ENCODE results near the gene ZBTB4. TPM values are rescaled to one million over a fixed set of nuclear protein-coding genes. Genes with fewer than 3 reads are reported as not detected.

ZBTB4 gene
- total RNA-seq, 2 donors from 2014 or later: 50.5 to 67.3 TPM

DNA sequence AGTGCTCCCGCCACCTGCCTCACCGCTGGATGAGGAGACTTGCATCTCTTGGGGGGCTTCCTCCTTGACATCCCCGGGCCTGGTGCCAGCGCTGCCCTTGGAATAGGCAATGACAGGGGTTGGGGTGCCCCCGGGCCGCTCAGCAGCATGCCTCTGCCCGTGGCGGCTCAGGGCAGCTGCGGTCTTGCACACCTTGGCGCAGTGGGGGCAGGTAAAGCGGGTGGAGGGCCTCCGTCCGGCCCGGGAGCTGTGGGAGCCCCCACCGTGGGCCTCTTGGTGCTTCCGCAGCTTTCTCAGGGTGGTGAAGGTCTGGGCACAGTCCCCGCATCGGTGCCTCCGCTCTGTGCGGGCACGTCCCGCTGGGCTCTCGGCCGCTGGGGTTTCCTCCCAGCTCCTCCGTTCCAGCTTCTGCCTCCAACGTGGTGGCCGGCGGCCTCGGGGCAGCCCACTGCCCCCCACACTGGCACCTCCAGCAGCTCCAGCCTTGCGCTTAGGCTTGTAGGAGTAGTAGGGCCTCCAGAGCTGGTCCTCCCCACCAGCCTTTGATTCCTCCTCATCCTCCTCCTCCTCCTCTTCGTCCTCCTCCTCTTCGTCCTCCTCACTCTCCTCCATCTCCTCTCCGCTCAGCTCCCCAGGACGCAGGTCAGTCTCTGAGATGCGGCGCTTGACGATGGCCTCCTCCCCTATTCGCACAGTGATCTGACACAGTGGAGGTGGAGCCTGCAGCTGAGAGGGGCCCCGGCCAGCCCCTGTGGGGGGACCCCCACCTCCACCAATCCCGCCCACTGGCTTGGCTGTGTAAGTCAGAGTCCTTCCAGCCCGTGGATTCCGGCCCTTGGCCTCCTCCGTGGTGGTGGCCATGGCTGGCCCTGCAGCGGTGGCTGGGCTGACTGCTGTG lies 16.7 kb downstream of the ZBTB4 start:
- H3K4me3 ChIP-seq: no peak overlapping the region
- peaks cover 46% of the 10 kb centered on the region for H3K36me3 ChIP-seq
- H3K27me3 ChIP-seq: no peaks in the 10 kb centered on the region
- H3K27ac ChIP-seq: no peak overlapping the region
- peaks cover 0 to 22% of the 10 kb centered on the region in 2 donors for H3K4me1 ChIP-seq
- no peak for DNase-seq (ENCODE audit: low spot score)
- no peaks in the 10 kb centered on the region for H3K9me3 ChIP-seq
- TF ChIP-seq, protein P1, sequence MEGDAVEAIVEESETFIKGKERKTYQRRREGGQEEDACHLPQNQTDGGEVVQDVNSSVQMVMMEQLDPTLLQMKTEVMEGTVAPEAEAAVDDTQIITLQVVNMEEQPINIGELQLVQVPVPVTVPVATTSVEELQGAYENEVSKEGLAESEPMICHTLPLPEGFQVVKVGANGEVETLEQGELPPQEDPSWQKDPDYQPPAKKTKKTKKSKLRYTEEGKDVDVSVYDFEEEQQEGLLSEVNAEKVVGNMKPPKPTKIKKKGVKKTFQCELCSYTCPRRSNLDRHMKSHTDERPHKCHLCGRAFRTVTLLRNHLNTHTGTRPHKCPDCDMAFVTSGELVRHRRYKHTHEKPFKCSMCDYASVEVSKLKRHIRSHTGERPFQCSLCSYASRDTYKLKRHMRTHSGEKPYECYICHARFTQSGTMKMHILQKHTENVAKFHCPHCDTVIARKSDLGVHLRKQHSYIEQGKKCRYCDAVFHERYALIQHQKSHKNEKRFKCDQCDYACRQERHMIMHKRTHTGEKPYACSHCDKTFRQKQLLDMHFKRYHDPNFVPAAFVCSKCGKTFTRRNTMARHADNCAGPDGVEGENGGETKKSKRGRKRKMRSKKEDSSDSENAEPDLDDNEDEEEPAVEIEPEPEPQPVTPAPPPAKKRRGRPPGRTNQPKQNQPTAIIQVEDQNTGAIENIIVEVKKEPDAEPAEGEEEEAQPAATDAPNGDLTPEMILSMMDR (IDR thresholded peaks at IDR 0.05): no peak

DNA sequence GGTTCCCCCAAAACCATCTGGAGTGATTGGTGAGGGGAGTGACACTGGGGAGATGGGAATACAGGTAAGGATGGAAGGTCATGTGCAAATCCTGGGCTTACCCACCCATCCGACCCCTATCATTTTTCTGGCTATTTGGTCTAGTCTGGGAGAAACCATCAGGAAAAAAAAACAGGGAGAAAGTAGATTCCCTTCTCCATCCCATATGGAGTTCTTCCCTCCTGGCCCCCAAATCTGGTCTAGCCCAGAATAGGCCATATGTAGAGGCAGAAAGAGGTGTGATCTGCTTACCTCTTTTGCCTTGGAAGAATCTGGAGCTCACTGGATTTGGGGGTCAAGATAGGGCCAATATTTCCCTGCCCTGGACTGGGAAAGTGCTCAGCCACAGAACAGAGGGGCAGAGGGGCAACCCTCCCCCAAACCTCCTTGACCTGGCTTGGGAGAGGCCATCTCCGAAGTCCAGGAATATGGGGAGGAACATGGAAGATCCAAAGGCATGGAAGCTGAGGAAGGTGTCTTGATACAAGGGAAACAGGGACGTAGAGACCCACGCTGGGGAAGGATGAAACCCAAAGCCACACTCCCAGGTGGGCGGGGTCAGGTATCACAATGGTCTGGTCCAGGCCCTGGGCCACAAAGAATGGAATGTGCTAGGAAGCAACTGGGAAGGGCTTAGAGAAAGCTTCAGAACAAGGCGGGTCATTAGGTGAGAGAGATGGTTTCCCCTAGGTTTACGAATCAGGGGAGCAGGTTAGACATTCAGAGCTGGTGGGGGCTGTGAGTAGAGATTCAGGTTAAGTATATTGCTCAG lies 18.4 kb downstream of the ZBTB4 start:
- Histone ChIP-seq H3K36me3 (peaks cover 33% of the 10 kb centered on the region), H3K9me3 (no peaks in the 10 kb centered on the region), H3K4me1 (peaks cover 0 to 11% of the 10 kb centered on the region in 2 donors), H3K27me3 (no peaks in the 10 kb centered on the region), H3K27ac (no peak overlapping the region), H3K4me3 (no peak overlapping the region)
- no peak for DNase-seq (ENCODE audit: low spot score)
- TF ChIP-seq, protein P1 (IDR thresholded peaks at IDR 0.05): no peak

DNA sequence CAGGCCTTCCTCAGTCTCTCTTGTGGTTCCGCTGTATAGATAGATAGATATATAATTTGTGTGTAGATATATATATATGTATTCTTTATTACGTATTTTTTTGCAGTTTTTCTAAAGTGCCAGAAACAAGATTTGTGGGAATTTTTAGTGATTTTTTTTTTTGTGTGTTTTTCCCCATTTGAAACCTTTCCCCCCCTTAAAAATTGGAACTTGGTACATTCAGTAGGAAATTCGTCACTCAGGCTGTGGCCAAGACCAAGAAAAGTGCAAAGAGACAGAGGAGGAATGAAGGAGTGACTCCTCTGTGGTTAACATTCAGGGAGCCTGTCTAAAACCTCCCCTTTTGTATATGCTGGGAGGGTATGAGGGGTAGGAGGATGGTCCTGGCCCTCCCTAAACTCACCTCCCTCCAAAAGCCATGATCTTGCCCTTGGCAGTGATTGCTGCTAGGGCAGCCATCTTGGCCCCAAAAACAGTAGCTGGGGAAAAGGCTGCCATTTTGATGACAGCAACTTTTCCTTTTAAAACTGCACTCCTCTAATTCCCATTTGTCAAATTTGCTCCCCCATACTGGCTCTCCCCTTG lies 19.4 kb downstream of the ZBTB4 start:
- TF ChIP-seq, protein P1 (IDR thresholded peaks at IDR 0.05): no peak
- Histone ChIP-seq H3K27ac (no peak overlapping the region), H3K36me3 (peaks cover 26% of the 10 kb centered on the region)

DNA sequence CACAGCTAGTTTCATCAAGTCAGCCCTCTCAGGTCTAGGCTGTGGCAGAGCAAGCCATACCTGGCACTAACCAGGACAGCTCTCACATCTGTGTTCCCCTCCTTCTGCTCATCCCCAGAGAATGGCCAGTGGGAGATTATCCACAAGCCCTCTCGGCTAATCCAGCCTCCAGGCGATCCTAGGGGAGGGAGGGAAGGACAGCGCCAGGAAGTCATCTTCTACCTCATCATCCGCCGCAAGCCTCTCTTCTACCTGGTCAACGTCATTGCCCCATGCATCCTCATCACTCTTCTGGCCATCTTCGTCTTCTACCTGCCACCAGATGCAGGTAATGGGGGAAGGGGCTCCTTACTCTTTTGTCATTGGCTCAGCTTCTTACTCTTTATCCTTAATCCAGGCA lies 31.0 kb downstream of the ZBTB4 start:
- DNase-seq (ENCODE audit: low spot score): no peak
- H3K4me1 ChIP-seq: peaks cover 0 to 23% of the 10 kb centered on the region in 2 donors
- H3K9me3 ChIP-seq: no peaks in the 10 kb centered on the region
- H3K27me3 ChIP-seq: no peaks in the 10 kb centered on the region
- TF ChIP-seq, protein P1 (IDR thresholded peaks at IDR 0.05): no peak
- no peak overlapping the region for H3K4me3 ChIP-seq
- no peaks in the 10 kb centered on the region for H3K36me3 ChIP-seq
- no peak overlapping the region for H3K27ac ChIP-seq

More for the DNA sequence above, 19.4 kb downstream of the ZBTB4 start:
- Histone ChIP-seq H3K9me3 (no peaks in the 10 kb centered on the region), H3K27me3 (no peaks in the 10 kb centered on the region), H3K4me1 (peaks cover 0 to 5% of the 10 kb centered on the region in 2 donors), H3K4me3 (no peak overlapping the region)
- no peak for DNase-seq (ENCODE audit: low spot score)

DNA sequence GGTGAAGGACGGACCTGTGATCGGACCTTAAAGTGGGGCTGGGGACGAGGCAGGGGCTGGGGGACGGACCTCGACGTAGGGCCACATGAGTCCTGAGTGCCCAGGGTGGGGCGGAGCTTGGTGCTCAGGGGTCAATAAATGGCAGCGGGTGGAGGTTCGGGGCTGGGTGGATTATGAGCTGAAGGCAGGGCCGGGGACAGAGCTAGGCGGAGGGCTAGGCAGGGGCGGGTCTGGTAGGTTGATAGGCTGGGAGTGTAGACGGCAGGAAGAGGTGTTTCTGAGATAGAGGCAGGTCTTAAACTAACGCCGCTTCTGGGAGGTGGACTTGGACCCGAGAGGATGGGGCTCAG lies 33.8 kb downstream of the ZBTB4 start:
- Histone ChIP-seq H3K9me3 (no peaks in the 10 kb centered on the region), H3K4me3 (peak overlapping the region; percentile 44 to 59), H3K36me3 (no peaks in the 10 kb centered on the region), H3K27ac (peak overlapping the region; percentile 85 to 88), H3K27me3 (no peaks in the 10 kb centered on the region), H3K4me1 (peaks cover 0 to 27% of the 10 kb centered on the region in 2 donors)
- TF ChIP-seq, protein P1 (IDR thresholded peaks at IDR 0.05): no peak
- no peak for DNase-seq (ENCODE audit: low spot score)
